Astrocyte of the hippocampus (primary cell): Measurements from ENCODE around the gene ECD.

Experiments used
- DNase-seq: peaks from one replicate; pipeline ENCODE4 v3.0.0; 2011; ENCODE audit warnings: low read depth, low spot score

The ECD gene

GRCh38 chr10:73167783-73168464, at the start of gene ECD, which contains the start of gene FAM149B1:
Gene ECD (minus strand): TSS chr10:73168008. CDS start chr10:73163937, 4,071 bp downstream.
Gene FAM149B1 (plus strand): TSS chr10:73168119. CDS start chr10:73168340, 221 bp downstream.
- peak; percentile 98 for DNase-seq

DNA sequence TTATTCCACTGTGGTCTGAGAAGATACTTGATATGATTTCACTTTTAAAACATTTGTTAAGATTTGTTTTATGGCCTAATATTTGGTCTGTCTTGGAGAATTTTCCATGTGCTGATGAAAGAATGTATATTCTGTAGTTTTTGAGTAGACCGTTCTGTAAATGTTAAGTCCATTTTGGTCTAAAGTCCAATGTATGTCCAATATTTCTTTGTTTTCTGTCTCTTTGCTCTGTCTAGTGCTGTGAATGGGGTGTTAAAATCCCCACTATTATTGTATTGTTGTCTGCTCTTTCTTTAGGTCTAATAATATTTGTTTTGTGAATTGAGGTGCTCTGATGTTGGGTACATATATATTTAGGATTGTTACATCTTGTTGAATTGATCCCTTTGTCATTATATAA, 47.9 kb upstream of the ECD start:
- DNase-seq = no peak

DNA sequence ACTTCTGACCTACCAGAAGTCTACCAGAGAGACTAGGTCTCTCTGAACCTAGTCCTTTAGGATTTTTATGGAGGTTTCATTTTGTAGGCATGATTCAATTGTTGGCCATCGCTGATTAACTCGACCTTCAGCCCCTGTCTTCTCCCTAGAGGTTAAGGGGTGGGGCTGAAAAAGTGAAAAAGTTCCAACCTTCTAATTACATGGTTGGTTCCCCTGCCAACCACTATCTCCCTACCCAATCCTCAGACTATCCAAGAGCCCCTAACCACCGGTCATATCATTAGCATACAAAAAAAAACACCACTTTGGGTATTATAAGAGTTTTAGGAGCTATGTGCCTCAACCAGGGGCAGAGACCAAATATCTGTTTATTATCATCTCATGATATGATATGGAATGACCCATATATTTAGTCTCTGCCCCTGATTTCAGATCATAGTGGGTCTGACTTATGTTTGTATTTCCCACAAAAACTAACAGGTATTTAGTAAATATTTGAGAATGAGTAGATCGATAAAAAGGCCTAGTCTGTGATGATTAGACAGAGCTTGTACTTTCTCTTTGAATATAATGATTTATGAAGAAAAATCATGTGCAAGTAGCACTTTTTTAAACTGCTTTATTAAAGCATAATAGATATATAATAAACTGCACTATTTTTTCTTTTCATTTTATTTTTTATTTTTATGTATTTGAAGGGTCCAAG, 43.5 kb upstream of the ECD start:
- DNase-seq = no peak

GRCh38 chr10:73210395-73211105, 42.7 kb upstream of the ECD start:
- DNase-seq = no peak

- DNase-seq = peak; percentile 30
These were observed 41.9 kb upstream of the ECD start for GRCh38 chr10:73209705-73210104.

DNA sequence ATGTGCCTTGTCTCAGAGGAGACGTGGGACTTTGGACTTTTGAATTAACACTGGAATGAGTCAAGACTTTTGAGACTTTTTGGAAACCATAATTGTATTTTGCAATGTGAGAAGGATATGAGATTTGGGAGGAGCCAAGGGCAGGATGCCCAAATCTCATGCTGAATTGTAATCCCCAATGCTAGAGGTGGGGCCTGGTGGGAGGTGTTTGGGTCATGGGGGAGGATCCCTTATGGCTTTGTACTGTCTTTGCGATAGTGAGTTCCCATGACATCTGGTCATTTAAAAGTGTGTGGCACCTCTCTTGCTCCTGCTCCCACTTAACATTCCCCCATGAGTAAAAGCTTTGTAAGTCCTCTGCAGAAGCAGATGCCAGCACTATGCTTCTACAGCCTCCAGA, 40.1 kb upstream of the ECD start:
- no peak for DNase-seq

DNA sequence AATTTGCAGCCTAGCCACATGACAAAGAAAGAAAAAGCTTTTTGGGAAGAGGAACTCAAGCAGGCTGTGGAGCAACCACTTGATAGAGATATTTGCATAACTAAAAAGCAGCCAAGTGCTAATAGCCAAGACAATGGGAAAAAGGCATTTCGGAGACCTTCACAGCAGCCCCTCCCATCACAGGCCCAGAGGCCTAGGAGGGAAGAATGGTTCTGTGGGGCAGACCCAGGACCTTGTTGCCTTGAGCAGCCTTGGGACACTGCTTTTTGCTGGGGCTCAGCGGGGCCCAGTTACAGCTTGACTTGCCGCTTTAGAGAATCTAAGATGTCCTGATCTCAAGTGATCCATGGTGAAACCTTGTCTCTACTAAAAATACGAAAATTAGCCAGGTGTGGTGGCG, 38.6 kb upstream of the ECD start:
- no peak for DNase-seq

- DNase-seq = no peak
These were observed 38.1 kb upstream of the ECD start for GRCh38 chr10:73205890-73206289.

DNA sequence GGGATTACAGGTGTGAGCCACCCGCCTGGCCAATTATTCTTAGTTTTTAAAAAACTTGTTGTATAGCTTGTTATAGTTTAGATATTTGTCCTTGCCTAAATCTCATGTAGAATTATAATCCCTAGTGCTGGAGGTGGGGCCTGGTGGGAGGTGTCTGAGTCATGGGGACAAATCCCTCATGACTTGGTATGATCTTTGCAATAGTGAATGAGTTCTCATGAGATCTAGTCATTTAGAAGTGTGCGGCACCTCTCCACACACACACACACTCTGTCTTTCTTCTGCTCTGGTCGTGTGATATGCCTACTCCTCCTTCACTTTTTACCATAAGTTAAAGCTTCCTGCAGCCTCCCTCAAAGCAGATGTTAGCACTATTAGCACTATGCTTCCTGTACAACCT, 37.3 kb upstream of the ECD start:
- DNase-seq = no peak

DNA sequence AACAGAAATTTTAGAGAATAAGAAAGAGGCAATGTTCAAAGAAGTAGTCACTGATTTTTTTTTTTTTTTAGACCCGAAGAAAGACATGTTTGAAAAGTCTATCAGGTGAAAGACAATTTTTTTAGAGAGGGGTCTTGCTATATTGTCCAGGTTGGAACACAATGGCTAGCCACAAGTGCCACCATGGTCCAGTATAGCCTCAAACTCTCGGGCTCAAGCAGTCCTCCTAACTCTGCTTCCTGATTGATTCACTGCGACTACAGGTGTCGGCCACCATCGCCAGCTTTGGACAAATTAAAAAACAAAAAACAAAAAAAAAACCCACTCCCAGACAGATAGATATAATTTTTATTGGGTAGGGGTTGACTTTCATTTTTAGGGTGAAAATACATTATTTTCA, 22.4 kb upstream of the ECD start:
- no peak for DNase-seq

DNA sequence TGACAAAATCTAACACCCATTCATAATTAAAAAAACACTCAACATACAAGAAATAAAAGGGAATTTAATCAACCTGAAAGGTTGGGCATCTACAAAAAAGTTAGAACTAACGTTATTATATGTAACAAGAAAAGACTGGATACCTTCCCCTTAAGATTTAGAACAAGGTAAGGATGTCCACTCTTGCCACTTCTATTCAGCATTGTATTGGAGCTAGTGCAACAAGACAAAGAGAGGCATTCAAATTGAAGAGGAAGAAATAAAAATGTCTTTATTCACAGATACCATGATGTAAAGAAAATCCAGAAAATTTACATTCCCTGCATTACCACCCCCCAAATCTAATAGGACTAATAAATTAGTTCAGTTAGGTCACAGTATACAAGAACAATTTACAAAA, 18.5 kb upstream of the ECD start:
- DNase-seq = no peak

- DNase-seq = peak; percentile 25
These were observed 16.0 kb upstream of the ECD start for GRCh38 chr10:73183667-73184281.

DNA sequence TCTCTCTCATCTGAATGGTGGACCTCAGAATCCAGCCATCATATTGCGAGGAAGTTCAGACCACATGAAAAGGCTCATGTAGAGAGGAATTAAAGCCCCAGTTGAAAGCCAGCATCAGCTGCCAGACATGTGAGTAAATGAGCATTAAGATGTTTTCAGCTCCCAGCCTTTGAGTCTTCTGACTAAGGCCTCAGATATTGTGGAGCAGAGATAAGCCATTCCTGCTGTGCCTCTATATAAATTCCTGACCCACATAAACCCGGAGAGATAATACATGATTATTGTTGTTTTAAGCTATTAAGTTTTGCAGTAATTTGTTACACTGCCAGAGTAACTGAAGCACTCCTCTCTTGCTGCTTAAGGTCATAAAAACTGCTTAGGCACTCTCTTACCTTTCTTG, 14.8 kb upstream of the ECD start:
- DNase-seq = peak; percentile 75

GRCh38 chr10:73174148-73174925, 6.5 kb upstream of the ECD start:
- DNase-seq = no peak

- DNase-seq = no peak
These were observed 5.1 kb upstream of the ECD start for GRCh38 chr10:73172867-73173266.

- no peak for DNase-seq
These were observed 1.5 kb upstream of the ECD start for GRCh38 chr10:73169320-73169719.

DNA sequence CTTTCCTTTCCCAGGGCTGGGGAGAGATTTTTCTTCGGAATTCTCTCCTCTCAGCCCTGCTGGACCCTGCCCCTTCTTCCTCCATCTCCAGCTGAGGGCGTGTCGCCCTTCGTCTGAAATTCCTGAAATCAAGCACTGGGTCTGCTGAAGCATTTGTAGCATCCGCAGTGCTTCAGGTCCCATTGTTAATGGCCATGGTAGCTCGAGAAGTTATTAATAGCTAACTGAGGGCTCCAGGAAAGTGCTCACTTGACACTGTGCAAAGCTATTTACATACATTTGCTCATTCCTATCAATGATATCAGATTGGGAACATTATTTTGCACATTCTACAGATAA, 626 bp upstream of the ECD start:
- DNase-seq = no peak

DNA sequence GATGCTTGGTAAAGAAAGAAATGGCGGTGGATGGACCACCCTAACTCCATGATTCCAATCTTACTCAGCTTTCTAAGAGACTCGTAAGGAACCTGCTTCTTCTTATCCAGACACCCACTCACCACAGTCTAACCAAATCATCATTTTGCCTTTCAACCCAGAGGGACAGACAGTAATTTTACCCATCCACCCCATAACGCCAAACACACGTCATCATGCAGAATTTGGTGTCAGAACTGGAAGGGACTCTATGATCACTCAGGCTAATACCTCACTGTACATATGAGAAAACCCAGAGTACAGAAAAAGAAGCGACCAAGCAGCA, 388 bp downstream of the ECD start:
- DNase-seq = no peak

GRCh38 chr10:73166972-73167371, 836 bp downstream of the ECD start:
- no peak for DNase-seq

DNA sequence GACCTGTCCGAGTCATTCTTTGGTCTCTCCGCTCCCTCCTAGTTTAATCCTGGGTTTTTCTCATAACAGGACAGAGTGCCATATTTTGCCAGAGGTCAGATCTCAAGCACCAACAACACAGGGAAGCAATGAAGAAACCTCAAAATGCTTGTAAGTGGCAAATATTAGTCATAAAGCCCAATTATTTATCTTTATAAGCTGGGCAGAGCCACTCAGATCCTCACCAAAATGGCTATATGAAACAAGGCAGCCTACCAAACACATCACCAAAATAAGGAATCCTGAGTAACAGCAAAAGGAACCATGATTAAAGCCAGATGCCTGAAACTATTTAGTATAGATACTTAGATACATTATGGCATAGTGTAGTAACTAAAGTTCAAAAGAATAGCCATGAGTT, 4.7 kb downstream of the ECD start:
- DNase-seq = no peak

- no peak for DNase-seq
These were observed 6.1 kb downstream of the ECD start for GRCh38 chr10:73161662-73162061.

GRCh38 chr10:73161079-73161478, 6.7 kb downstream of the ECD start:
- no peak for DNase-seq
